Psoas muscle (tissue), 8 donors: ENCODE results near the gene OBP2B. TPM values are rescaled to one million over a fixed set of nuclear protein-coding genes. Genes with fewer than 3 reads are reported as not detected.

Experiments
- ATAC-seq, 4 donors: fragments of 200-7000 bp; cut with Tn5 transposase; one replicate each; pipeline ENCODE4 v1.9.1; 2020; ENCODE audit warnings: moderate library complexity in 3 of 4, mild to moderate bottlenecking in 2 of 4
- DNase-seq, 2 donors: peaks; one replicate each; pipeline ENCODE4 v3.0.0-alpha.2; 2020
- H3K27ac ChIP-seq: fragments of 200-600 bp; one replicate; pipeline ENCODE4 v1.8.0; 2022
- H3K27me3 ChIP-seq, 3 donors: fragments of 200-600 bp in 1 of 3; one replicate each; pipeline versions ENCODE4 v1.6.1 to v1.8.0; 2013 to 2022; ENCODE audit warnings: low read length in 2 of 3, mild to moderate bottlenecking in 2 of 3, moderate library complexity in 1 of 3; ENCODE audit not compliant: insufficient read depth in 3 of 3
- H3K36me3 ChIP-seq, 2 donors: fragments of 200-600 bp in 1 of 2; one replicate each; pipeline versions ENCODE4 v1.6.1 to v1.8.0; 2013 to 2022; ENCODE audit warnings: low read depth in 1 of 2, mild to moderate bottlenecking in 1 of 2, moderate library complexity in 1 of 2; ENCODE audit not compliant: insufficient read depth in 1 of 2
- H3K4me1 ChIP-seq: fragments of 200-600 bp; one replicate; pipeline ENCODE4 v1.8.0; 2022
- H3K4me3 ChIP-seq: fragments of 200-600 bp; one replicate; pipeline ENCODE4 v1.8.0; 2022; ENCODE audit warnings: mild to moderate bottlenecking
- H3K9me3 ChIP-seq: fragments of 200-600 bp; one replicate; pipeline ENCODE4 v1.8.0; 2022
- CTCF ChIP-seq: fragments of 200-600 bp; IDR thresholded peaks from one replicate; pipeline ENCODE4 v1.8.0; 2022; ENCODE audit warnings: antibody characterized with exemption
- WGBS, 3 donors: extraction: QIAGEN DNeasy Blood & Tissue Kit; methylation state at CpG; one replicate each; pipeline versions ENCODE4 v1.1.6 to v1.1.7; 2013; 5-methylcytosine and 5-hydroxymethylcytosine counted together
- intact Hi-C, 2 donors: fragments of 100-400 bp; cut with DNase I; formaldehyde crosslinking; loops; one replicate each; pipeline versions ENCODE4 v1.11.0 to v1.14.2; 2022
- polyA plus RNA-seq, 3 donors: library from polyadenylated mRNA; stranded (reverse); fragments of 200-250 nt; gene quantifications; one replicate each; pipeline ENCODE4 v1.2.3, GENCODE V29; 2013
- total RNA-seq, 4 donors: library from RNA; stranded (reverse); fragmentation: NEBNext Ultra II Directional in 2 of 4; extraction: Animal tissue kit (Norgen Biotek cat#: 25700) in 2 of 4; gene quantifications; one replicate each; pipeline versions ENCODE4 v1.2.1 to v1.2.4, GENCODE V29; 2021 to 2023
- donor health status: healthy with polysubstance abuse.
- donor health status: DM: no; HTN: no; CAD: no; lungs with moderate emphysema.
- donor health status: Bipolar disorder and iron deficiency.
- donor health status: healthy.
- donor health status: DM: yes; HTN: yes; CAD: no.
- donor health status: DM: no; HTN: no; CAD: no.
- donor health status: DM: no; HTN: no; CAD: no.
- donor health status: DM: yes; HTN: yes; CAD: no.

OBP2B gene
- total and polyA plus RNA-seq, 7 donors = not detected

GRCh38 chr9:133163504-133164172 is 45.4 kb downstream of the OBP2B start, which contains the start of gene GBGT1:
Gene GBGT1 (minus strand): TSS chr9:133163914. CDS start chr9:133162412, 1,502 bp downstream.
- Histone ChIP-seq H3K9me3 (no peaks in the 10 kb centered on the region), H3K27me3 (peaks cover 0 to 44% (median 12%) of the 10 kb centered on the region in 3 donors), H3K4me3 (peak within 1 kb of the TSS; percentile 71), H3K4me1 (peaks cover 15% of the 10 kb centered on the region), H3K36me3 (peaks cover 0 to 3% of the 10 kb centered on the region in 2 donors), H3K27ac (peak within 1 kb of the TSS; percentile 41)
- no peak for TF ChIP-seq CTCF
- peak; percentile 31 to 64 (median 42) for ATAC-seq
- intact Hi-C loops = no loop called here
- WGBS, 3 donors = 2 to 4% (median 2%) methylated on average over 44 to 56 of the region's 56 CpGs
- peak; percentile 75 to 82 for DNase-seq

- Histone ChIP-seq H3K36me3 (peaks cover 0 to 3% of the 10 kb centered on the region in 2 donors), H3K27me3 (peaks cover 0 to 44% (median 12%) of the 10 kb centered on the region in 3 donors), H3K27ac (peak overlapping the region; percentile 41), H3K4me1 (peaks cover 15% of the 10 kb centered on the region), H3K9me3 (no peaks in the 10 kb centered on the region), H3K4me3 (peak overlapping the region; percentile 71)
- DNase-seq (no peak), ATAC-seq (peak in 3 of 4 donors; percentile 13 to 25 (median 22))
- no peak for TF ChIP-seq CTCF
- intact Hi-C loops = no loop called here
- WGBS, 3 donors = 16 to 17% (median 17%) methylated on average over 42 to 54 of the region's 54 CpGs
These were observed 46.1 kb downstream of the OBP2B start for GRCh38 chr9:133162861-133163503.

GRCh38 chr9:133161547-133161950 is 47.5 kb downstream of the OBP2B start:
- intact Hi-C loops = no loop called here

GRCh38 chr9:133160742-133161546 is 48.1 kb downstream of the OBP2B start:
- no peak overlapping the region for H3K4me3 ChIP-seq
- peak; percentile 70 to 81 for DNase-seq
- H3K9me3 ChIP-seq = no peaks in the 10 kb centered on the region
- intact Hi-C loops = no loop called here
- WGBS, 3 donors = 56 to 57% (median 57%) methylated on average over 9 of the region's 9 CpGs
- TF ChIP-seq CTCF = peak; percentile 52
- peaks cover 15% of the 10 kb centered on the region for H3K4me1 ChIP-seq
- H3K27me3 ChIP-seq = peaks cover 0 to 44% (median 12%) of the 10 kb centered on the region in 3 donors
- peaks cover 0 to 3% of the 10 kb centered on the region in 2 donors for H3K36me3 ChIP-seq
- H3K27ac ChIP-seq = no peak overlapping the region
- peak; percentile 48 to 80 (median 76) for ATAC-seq

More at GRCh38 chr9:133161547-133161950, 47.5 kb downstream of the OBP2B start:
- ATAC-seq (no peak), DNase-seq (no peak)
- Histone ChIP-seq H3K9me3 (no peaks in the 10 kb centered on the region), H3K4me1 (peaks cover 15% of the 10 kb centered on the region), H3K36me3 (peaks cover 0 to 3% of the 10 kb centered on the region in 2 donors), H3K4me3 (no peak overlapping the region), H3K27me3 (peaks cover 0 to 44% (median 12%) of the 10 kb centered on the region in 3 donors), H3K27ac (no peak overlapping the region)
- 68 to 76% (median 71%) methylated on average over 4 of the region's 4 CpGs for WGBS, 3 donors
- TF ChIP-seq CTCF = no peak
